RPMI8226 (cell line): Measurements from ENCODE around the gene COX20.

ENCODE experiments used
- DNase-seq: peaks from one replicate; pipeline ENCODE4 v3.0.0-alpha.2; 2015

The COX20 gene

DNA sequence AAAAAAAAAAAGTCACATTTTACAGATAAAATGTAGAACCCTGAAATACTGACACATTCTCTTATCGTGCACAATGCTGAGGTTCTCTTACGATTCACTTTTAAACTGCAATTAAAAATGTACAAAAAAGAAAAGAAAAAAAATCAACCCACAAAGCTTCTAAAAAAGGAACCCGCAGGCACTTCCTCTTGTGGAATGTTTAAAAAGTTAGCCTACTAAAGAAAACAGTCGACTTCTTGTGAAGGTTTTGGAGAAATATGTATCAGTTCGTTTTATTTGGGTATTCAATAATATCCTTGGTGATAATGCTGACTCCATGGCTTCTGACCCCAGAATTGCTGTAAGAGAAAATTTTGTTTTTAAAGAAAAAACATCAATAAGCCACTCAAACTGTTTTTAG, 18.7 kb downstream of the COX20 start:
- no peak for DNase-seq

DNA sequence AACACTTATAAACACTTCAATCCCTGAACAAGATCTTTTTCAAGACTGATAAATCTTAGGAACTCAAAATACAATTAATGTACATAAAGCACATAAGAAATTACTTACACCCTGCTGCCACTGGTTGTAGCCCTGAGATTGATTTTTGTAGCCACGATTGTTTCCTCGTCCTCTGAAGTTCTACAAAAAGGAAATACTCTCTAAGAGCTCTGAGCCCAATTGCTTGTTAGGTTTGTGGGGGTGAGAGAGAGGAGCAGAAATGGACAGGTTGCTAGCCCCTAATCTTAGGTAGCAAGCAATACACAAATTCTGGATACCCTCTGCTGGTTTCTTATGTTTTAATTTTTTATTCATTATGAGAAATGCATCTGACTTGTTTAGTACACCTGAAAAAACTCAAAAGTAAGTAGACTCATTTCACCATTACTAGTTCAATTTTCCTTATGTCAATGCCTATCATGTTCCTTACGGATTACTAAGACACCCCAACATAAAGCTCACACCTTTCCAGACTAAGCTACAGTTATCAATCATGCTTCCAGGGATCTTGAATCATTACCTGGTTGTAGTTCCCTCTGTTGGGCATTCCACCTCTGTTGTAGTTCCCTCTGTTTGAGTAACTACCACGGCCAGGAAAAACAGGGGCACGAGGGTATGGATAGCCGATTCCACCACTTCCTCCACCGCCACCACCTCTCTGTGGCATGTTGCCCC, 19.6 kb downstream of the COX20 start:
- no peak for DNase-seq

DNA sequence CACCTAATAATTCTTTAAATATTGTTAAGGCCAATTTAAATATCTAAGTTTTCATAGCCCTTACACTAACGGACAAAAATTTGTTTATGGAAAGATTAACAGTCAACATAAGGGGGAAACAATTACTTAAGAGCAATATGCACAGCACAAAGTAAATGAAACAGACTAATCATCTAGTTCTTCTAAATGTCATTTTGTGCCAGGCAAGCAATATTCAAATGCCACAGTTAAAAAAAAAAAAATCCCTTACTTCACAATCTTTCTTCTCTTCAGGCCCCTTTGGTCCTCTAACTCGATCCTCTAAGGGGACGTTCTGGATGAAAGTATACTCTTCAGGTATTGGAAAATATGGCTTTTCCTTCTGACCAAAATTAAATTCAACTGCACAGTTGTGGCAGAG, 22.3 kb downstream of the COX20 start:
- DNase-seq, result no peak

DNA sequence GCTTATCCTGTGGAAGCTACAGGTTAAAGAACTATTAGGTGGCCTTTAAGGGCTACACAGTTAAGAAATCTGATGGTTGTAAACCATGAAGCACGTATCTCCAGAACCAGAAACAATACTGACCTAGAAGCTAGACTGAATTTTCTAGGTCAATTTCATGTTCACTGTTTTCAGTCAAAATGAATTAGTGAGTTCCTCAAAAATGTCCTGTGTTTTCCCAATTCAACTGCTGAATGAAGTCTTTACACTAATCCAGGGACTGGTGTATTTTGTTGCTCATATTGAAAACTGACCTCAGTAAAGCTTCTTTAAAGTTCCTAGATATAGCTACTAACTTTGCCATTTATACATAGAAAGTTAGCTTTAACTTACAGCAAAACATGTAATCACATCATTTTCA, 22.9 kb downstream of the COX20 start:
- no peak for DNase-seq

DNA sequence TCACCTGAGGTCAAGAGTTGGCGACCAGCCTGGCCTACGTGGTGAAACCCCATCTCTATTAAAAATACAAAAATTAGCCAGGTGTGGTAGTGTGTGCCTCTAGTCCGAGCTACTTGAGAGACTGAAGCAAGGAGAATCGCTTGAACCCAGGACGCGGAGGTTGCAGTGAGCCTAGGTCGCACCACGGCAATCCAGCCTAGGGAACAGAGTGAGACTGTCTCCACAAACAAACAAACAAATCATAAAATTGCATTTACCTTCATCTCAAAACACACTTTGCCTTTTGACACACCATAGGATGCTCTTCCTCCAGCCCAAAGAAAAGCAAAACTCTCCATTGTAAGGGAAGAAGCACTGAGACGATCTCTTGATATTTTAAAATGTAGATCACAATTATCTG, 24.6 kb downstream of the COX20 start:
- DNase-seq, result no peak

DNA sequence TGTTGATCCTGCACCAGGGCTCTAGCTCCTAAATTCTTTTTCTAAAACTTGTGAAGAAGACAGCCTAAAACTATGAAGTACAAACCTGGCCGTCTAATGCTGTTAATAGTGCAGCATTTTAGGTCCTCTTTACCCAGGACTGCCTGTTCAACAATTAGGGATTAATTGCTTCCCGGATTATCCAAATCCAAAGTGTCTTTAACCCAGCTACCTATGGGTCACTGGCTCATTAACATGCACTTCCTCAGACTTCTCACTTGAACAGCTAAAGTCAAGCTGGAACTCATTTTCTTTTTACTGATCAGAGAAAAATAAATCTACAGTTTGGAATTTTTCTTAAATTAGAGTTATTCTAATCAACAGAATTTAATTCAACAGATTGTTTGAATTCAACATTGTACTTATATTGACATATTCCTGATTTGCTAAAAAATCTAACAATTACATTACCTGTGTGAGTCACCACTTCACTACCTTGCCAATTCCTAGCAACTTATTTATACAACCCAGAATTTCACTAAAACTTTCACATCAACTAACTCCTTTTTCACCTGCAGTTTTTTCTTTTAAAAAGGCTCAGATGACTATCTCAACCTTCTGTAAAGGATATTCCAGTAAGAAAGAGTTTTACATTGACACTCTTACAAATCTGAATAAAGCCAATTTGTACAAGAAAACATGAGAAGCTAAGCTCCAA, 25.6 kb downstream of the COX20 start:
- no peak for DNase-seq

DNA sequence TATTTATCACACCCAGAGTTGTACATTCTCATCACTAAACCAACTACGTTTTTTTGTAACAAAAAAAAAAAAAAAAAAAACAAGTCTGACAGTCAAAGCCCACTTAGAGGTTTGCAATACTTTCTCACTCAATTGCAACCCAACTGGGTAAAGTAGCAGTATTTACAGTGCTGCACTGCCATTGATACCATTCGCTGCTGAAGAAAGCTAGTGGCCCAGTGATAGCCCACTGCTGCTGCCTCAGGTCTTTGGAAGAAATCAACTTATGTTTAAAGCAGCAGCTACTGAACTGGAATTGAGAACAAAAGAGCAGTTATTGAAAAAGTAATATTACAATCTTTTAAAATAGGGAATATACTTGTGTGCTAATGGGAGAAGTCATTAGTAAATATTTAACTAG, 26.2 kb downstream of the COX20 start:
- peak; percentile 37 for DNase-seq

DNA sequence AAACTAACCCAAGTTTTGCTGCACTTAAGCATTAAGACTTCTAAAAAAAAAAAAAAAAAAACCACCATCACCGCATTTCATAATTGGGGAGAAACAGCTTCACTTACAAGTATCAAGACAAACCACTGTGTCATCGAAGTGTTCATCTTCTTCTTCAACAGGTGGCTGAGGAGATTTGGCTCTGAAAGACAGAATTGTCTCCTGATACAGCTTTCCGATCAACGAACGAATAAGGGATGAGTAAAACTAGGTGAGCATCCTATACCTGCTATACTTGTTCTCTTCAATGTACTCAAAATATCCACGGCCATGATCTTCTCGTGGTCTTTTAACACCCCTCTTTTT, 26.9 kb downstream of the COX20 start:
- DNase-seq, result peak; percentile 55

DNA sequence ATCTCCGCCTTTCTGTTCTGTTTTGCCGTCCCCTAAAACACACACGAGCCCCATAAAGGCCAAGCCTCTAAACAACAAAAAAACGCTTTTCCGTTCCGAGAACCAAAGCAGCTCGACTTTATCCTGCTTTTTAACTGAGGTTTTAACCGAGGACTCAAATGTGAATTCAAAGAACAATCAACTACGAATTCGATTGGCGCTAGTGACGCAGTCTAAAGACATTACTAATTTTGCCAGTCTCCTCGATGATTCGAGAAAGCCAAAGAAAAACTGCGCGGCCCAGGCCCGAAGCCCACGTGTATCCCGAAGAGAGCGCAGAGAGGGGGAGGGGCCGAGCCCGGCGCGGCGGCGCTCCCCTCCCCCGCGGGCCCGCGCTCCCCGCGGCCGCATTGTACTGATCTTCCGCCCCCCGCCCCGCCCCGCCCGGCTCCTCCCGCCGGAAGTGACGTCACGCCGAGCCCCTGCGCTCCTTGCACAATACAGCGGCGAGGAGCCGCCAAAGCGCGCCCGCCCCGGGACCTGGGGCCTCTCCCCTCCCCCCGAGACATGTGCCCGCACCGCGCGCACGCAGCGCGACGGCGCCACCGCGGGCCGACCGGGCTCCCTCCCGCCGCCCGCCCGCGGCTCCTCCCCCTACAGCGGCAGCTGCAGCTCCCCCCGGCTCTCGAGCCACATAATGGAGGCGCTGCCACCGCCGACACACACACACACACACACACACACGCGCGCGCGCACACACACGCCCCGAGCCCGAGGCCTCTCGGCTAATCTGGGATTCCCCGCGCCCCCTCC, 27.4 kb downstream of the COX20 start:
- peak; percentile 98 for DNase-seq

DNA sequence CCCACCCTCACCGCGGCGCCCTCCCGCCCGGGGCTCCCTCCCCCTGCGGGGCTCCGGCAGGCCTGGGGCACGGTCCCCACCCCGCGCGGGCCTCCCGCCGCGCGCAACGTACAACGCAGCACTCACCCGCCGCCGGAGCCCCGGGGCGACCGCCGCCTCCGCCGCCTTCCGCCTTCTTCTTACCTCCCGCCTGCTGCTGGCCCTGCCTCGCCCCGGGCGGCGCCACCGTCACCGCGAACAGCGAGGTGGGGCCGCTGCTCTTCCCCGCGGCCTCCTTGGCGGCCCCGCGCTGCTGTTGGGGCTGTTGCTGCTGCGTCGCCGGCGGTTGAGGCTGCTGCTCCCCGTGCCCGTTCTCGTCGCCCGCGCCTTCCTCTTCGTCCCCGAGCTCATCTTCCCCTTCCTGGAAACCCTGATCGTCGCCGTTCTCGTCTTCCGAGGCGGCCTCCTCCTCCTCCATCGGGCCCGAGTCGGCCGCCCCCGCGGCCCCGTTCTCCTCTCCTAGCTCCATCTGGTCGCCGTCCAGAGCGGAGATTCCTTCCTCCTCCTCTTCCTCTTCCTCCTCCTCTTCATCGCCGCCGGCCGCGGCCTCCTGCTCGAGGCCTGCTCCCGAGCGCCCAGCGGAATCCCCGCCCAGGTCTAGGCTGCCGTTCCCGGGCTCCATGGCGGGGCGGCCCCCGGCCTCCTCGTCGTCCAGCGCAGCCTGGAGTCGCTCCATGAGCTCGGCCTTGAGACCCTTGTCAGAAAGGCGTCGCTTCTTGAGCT, 28.2 kb downstream of the COX20 start:
- peak; percentile 42 for DNase-seq

DNA sequence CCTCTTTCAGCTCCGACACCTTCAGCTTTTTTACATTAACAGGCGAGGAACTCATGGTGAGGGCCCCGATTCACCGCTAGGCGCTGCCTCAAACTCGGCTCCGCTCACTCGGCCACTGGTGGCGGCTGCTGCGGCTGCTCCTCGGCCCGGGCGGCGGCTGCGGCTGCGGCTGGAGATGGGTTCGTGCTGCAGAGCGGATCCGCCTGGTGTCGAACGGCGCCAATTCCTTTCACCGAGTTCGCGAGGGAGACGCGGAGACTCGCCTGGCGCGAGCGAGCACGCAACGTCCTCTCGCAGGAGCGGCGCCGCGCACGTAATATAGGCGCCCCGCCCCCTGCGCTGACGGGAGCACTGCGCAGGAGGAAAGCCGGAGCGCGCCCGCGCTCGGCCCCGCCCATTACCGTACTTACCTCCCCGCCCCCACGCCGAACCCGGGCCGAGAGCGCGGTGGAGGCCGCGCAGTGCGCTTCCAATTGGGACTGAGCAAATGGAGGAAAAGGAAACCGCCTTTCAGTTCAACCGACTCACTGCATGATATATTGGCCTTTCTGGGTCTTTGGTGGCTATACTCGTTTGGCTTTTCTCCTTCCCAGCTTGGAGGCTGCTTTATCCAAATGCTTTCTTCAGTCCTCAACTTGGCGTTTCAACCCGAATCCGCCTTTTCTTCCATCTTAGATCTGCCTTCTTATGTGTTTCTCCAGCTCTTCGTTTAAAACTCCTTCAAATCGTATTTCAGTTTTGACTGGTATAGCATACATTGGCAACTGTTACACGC, 29.0 kb downstream of the COX20 start, which contains the start of gene HNRNPU:
Gene HNRNPU, minus strand, starts transcription at position 291 of the 775 bp plus-strand sequence. Its CDS starts 236 bp downstream, at position 55.
- DNase-seq, result peak; percentile 99

DNA sequence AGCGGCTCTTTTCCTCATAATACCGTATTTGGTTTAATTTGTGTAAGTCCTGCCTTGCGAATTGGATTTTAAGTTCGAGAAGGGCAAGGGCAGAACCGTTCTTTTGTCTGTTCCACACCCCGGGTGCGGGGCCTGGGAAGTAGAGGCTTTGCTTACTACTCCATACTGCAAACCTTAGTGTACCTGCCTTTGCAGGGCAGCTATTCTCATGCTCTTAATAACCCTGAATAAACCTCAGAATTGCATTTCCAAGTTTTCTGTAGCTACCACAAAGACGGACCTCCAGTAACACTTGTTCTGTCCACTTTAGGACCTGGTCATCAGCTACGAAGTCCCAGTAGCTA, 29.5 kb downstream of the COX20 start:
- peak; percentile 48 for DNase-seq

DNA sequence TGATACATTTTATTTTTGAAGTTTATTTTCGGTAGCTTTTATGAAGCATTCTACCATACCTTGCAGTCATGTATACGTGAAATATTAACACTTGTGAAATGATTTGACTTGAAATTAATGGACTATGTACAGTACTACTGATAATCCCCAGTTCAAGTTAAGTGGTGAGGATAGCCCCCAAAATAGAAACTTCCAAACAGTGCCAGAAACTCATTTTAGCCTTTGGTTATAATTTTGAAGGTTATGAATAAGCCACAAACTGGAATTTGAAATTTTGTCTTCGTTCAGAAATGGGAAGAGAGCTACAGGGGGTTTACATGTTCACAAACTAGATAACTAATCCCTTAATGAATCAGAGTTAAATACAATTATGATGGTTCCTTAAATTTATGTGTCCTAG, 30.4 kb downstream of the COX20 start:
- DNase-seq, result no peak

DNA sequence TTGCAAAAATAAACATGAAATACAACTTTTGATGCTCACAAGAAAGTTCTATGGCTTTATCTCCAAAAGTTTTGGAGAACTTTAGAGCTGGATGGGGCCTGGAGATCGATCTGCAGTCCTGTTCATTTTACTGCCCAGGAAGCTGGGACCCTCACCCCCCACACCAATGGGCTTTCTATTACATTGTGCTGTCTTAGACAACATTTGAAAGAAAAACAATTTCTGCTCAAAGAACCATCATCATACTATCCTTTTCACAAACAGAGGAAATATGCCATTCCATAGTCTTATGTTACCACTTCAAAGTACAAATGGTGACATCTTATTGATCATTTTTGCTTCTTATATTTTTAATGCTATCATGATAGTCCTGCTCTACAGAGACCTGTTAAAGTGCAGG, 30.9 kb downstream of the COX20 start:
- DNase-seq, result no peak

DNA sequence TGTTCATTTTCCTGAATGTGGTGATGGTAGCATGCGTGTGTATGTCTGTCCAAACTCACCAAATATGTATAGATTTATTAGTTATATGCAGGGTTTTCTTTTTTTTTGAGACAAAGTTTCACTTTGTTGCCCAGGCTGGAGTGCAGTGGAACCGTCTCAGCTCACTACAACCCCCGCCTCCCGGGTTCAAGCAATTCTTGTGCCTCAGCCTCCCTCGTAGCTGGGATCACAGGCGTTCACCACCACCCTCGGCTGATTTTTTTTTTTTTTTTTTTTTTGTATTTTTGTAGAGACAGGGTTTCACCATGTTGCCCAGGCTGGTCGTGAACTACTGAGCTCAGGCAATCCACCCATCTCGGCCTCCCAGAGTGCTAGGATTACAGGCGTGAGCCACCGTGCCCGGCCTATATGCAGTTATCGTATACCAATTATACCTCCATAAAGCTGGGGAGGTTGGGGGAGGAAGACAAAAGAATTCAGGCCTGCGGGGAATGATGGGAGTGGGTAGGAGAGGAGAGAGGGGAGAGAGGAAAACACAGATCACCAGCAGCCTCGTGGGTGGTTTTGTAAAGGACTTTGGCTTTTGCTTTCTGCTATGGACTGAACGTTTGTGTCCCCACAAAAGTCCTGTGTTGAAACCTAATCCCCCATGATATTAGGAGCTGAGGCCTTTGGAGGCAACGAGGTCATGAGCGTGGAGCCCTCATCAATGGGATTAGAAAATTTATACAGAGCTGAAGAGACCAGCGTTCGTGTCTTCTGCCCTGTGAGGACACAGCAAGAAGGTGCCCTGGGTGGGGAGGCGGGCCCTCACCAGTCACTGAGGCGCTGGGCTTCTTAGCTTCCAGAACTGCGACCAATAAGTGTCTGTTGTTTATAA, 33.3 kb downstream of the COX20 start:
- DNase-seq, result no peak

DNA sequence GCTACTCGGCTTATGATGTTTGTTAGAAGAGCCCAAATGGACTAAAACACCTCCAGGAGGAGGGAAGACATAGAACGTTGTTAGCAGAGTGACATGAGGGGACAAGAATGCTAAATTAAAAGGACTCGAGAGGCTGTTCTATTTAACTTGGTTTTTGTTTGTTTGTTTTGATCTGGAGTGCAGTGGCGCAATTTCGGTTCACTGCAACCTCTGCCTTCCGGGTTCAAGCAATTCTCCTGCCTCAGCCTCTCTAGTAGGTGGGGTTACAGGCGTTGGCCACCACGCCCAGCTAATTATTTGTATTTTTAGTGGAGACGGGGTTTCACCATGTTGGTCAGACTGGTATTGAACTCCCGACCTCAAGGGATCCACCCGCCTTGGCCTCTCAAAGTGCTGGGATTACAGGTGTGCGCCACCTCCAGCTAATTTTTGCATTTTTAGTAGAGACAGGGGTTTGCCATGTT, 33.9 kb downstream of the COX20 start:
- no peak for DNase-seq

DNA sequence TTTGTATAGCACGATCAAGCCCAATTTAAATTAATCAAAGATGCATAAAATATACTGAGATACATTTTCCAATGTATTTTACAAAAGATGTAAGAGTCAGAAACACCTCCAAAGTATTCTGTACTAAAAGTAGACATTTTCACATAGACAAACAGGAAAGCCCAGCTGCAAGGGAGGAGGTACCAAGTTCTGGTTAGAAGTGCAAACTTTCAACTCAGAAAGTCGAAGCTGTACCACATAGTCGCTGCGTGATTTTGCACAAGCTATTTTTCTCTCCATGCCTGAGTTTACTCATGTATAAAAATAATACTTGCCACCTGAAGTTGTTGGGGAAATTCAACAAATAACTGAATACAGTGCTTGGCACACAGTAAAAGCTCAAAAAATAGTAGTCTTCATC, 34.5 kb downstream of the COX20 start:
- no peak for DNase-seq

DNA sequence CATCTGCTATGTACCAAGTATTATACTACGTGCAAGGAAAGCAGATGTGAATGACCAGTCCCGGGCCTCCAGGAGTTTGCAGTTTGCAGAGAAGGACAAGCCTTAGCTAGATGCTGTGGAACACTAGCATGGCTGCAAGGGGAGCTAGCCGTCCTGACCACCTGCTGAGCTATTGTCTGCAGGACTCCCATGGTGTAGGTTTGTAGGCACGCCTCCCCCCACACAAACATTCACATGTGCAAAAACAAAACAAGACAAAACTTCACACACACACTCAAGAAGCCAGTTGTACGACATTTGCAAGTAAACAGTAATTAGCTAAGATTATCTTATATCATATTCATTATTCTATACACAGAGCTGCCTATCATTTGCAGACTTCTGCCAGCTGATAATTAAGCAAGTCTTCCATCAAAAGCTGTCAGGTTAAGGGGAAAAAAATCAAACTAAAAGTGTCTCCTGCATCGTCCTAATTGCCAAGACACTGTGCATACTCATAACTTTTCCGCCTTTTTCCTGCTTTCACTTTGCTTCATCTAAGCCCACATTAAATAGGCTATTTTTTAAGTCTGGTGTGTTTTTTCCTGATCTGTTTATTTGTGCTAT, 39.6 kb downstream of the COX20 start:
- DNase-seq, result no peak

DNA sequence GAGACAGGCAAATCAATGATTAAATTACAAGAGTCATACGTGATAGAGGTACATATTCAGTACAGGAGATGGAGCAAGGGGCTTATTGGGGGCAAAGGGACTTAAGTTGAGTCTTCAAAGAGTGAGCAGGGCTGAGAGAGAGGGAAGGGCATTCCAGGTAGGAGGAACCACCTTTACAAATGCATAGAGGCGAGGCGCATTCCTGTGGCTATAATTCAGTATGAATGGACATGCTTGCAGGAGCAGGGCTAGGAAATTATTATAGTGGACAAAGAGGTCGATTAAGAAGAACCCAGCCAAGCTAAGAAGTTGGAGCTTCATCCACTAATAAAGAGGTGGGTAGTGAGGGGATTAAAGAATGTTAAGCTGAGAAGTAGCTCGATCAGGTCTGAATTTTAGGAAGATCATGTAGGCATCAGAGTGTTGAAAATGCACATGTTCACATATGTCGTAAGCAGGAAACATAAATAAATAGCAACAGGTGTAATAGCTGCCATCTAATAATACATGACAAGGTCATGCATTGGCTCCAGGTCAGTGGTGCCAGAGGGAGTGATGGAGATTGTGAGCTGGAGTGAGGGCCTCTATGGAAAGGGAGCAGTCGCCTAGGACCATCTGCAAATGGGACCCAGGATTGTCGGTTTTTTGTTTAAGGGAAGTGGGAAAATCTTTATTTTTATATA, 40.9 kb downstream of the COX20 start:
- no peak for DNase-seq

DNA sequence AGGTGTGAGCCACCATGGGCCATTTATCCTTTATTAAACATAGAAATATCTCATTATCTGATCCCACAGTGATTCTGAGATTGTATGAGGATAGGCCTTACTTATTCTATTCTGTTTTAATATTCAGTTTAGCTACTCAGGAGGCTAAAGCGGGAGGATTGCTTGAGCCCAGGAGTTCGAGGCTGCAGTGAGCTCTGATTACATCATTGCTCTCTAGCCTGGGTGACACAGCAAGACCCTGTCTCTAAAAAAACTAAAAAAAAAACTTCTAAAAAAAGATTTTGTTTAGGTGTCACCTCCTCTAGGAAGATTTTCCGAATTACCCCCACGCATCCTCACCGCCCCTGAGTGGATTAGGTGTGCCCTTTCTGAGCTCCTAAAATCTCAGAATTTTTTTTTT, 43.2 kb downstream of the COX20 start:
- no peak for DNase-seq
